Measurements from ENCODE around the gene NPEPL1. TPM values are rescaled to one million over a fixed set of nuclear protein-coding genes. Genes with fewer than 3 reads are reported as not detected.

Gene NPEPL1
- total RNA-seq, 4 donors from 2014 or later, result 24.9 to 49.8 (median 27.9) TPM

DNA sequence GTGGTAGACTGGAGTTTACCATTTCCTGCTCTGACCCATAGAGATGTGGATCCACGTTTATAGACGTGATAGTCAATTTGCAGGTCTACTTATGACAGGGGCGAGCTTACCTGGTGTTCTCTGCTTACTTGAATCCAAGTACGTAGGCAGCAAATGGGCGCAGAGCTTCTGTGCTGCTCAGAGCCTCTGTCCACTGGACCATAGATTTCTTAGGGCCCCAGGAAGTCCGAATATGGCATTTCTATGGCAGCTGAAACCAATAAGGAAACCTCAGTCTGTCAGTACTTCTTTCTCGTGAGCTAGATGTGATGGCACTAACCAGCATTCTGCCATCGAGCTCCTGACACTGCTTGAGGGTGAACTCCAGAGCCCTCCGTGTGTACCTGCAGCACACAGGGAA lies 19.5 kb upstream of the NPEPL1 start:
- DNase-seq (ENCODE audit: low spot score) (no peak), ATAC-seq (ENCODE audit: low FRiP score) (no peak)

DNA sequence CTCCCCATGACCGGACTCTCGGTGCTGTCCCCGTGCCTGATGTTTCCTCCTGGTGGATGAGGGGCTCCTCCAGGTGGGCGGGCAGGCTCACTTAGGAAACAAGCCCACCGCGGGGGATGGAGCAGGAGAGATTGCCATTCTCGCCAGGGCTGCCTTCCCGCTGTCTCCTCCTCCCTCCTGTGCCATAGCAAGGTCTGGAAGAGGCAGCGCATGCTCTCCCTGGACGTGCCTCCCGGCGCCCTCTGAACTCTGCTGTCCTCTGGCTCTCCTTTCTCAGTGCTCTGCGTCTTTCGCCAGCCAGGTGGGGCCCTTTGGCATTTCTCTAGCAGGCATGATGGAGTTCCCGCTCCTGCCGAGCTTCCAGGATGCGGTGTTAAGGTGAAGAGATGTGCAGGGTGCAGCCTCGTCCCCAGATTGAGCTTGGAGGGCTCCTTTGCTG lies 17.4 kb upstream of the NPEPL1 start:
- TF ChIP-seq, protein P1, sequence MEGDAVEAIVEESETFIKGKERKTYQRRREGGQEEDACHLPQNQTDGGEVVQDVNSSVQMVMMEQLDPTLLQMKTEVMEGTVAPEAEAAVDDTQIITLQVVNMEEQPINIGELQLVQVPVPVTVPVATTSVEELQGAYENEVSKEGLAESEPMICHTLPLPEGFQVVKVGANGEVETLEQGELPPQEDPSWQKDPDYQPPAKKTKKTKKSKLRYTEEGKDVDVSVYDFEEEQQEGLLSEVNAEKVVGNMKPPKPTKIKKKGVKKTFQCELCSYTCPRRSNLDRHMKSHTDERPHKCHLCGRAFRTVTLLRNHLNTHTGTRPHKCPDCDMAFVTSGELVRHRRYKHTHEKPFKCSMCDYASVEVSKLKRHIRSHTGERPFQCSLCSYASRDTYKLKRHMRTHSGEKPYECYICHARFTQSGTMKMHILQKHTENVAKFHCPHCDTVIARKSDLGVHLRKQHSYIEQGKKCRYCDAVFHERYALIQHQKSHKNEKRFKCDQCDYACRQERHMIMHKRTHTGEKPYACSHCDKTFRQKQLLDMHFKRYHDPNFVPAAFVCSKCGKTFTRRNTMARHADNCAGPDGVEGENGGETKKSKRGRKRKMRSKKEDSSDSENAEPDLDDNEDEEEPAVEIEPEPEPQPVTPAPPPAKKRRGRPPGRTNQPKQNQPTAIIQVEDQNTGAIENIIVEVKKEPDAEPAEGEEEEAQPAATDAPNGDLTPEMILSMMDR (IDR thresholded peaks at IDR 0.05), result no peak
- no peak for ATAC-seq (ENCODE audit: low FRiP score)

More for the DNA sequence above, 19.5 kb upstream of the NPEPL1 start:
- TF ChIP-seq, protein P1 (IDR thresholded peaks at IDR 0.05), result no peak

DNA sequence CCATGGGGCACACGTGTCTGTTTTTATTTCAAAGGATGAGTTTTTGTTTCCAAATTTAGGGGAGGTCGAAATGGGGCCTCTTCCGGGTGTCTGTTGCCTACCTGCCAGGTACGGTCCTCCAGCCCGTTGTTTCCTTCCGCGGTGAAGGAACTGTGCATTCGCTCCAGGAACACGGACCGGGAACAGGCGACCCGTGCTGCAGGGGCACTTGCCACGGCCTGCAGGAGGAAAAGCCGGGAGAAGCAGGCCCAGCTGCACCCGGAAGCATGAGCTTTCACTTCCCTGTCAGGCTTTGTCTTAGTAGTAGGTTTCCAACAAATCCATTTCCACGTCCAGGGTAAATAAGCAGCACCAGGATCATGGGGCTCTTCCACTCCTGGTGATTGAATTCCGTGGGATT lies 17.0 kb upstream of the NPEPL1 start:
- ATAC-seq (ENCODE audit: low FRiP score) (no peak), DNase-seq (ENCODE audit: low spot score) (no peak)
- TF ChIP-seq, protein P1 (IDR thresholded peaks at IDR 0.05), result no peak

More for the DNA sequence above, 17.4 kb upstream of the NPEPL1 start:
- DNase-seq (ENCODE audit: low spot score), result no peak

DNA sequence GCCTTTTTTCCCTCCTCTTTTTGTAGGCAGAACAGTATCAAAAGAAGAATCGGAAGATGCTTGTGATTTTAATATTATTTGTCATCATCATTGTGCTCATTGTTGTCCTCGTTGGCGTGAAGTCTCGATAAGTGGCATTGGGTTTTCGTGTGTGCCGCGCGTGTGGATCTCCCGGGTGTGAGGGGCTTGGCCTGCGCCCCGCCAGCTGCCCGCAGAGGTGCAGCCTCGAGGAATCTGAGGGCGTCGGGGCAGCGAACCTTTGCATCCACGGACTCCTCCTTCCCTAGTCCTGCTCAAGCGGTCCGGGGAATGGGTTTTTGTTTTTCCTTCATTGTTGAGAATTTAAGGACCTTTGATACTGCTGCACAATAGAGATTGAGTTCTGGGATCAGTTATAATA lies 16.4 kb upstream of the NPEPL1 start:
- DNase-seq (ENCODE audit: low spot score) (no peak), ATAC-seq (ENCODE audit: low FRiP score) (no peak)
- TF ChIP-seq, protein P1 (IDR thresholded peaks at IDR 0.05), result no peak

DNA sequence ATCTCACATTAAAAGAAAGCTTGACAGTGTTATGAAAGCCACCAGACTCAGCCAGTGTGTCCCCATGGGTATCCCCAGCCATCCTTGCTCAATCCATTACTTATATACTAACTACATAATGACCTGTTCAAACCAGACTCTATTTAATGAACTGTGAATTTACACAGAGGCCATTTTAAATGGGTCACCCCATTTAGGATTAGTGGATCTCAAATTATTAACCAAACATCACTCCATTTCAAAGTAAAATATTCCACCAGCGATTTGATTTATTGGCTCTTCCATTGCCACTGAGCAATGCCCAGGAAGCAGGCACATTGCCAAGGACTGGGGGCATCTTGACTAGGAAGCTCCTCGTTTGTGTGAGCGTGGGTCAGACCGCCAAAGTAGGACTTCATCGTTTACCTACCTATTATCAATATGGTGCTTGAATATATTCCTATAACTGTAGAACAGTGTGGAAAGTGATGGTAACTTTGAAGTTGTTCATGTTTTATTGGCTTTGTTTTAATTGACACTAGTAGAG lies 15.5 kb upstream of the NPEPL1 start:
- DNase-seq (ENCODE audit: low spot score), result no peak
- TF ChIP-seq, protein P1 (IDR thresholded peaks at IDR 0.05), result no peak

DNA sequence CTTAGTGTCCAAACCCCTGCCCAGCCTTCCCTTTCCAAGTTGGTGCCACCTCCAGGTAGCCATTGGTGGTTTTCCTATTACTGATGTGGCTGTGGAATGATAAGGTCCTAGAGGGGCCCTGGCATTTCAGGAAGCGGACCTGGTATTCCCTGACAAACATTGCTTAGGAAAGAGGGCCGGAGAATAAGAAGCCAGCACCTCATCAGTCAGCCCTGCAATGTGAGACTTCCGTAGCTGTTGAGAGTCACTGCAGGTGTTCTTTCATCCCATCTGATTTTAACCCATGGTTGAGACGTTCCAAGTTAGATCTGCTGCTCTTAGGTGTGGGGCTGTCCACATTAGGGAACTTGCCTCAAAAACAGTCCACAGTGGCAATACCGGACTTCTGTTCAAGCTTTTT lies 14.8 kb upstream of the NPEPL1 start:
- no peak for DNase-seq (ENCODE audit: low spot score)
- TF ChIP-seq, protein P1 (IDR thresholded peaks at IDR 0.05), result no peak

More for the DNA sequence above, 15.5 kb upstream of the NPEPL1 start:
- ATAC-seq (ENCODE audit: low FRiP score), result no peak

DNA sequence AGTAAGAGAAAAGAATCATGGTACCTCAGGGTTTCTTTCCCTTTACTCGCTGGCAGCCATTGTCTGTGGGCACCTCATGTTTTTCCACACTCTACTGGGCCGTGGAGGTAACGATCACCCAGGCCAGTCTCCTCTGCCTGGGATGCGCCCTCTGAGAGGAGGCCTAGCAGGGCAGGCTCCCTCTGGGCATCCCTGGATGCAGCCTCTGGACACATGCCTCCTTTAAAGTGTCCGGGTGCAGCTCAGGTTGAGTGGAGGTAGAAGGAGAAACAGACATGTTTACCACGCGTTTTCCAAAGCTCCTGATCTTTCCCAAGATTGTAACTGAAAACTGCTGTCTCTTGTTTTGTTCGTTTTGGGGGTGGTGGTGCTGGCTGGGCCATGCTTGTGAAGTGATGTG lies 13.8 kb upstream of the NPEPL1 start:
- no peak for DNase-seq (ENCODE audit: low spot score)
- TF ChIP-seq, protein P1 (IDR thresholded peaks at IDR 0.05), result no peak
- ATAC-seq (ENCODE audit: low FRiP score), result no peak

More for the DNA sequence above, 14.8 kb upstream of the NPEPL1 start:
- ATAC-seq (ENCODE audit: low FRiP score), result no peak
